CD14-positive monocyte (primary cell): Measurements from ENCODE around the gene CTNNA3. TPM values are rescaled to one million over a fixed set of nuclear protein-coding genes. Genes with fewer than 3 reads are reported as not detected.

Experiments
- DNase-seq, 3 donors: peaks; one replicate each; pipeline ENCODE4 v3.0.0-alpha.2; 2011 to 2022
- H2AFZ ChIP-seq: 2 replicates; pipeline ENCODE4 v1.6.0; 2012; ENCODE audit warnings: mild to moderate bottlenecking, low read depth, low read length, inconsistent platforms; ENCODE audit not compliant: insufficient read depth, poor library complexity, severe bottlenecking
- H3K27ac ChIP-seq, 2 donors: 1 replicate in 1 of 2; 2 replicates in 1 of 2; pipeline ENCODE4 v1.5.1; 2012 to 2013; ENCODE audit warnings: low read length in 2 of 2, control low read depth in 1 of 2, inconsistent platforms in 1 of 2, low read depth in 1 of 2, mild to moderate bottlenecking in 1 of 2
- H3K27me3 ChIP-seq, 2 donors: one replicate each; pipeline versions ENCODE4 v1.6.0 to v1.6.1; 2011 to 2013; ENCODE audit warnings: low read length in 2 of 2; ENCODE audit not compliant: control insufficient read depth in 2 of 2, insufficient read depth in 2 of 2
- H3K36me3 ChIP-seq, 2 donors: replicated peaks in 1 of 2; 1 replicate in 1 of 2; 2 replicates in 1 of 2; pipeline versions ENCODE4 v1.5.1 to v1.6.1; 2012 to 2013; ENCODE audit warnings: low read length in 2 of 2, control low read depth in 1 of 2, inconsistent platforms in 1 of 2, mild to moderate bottlenecking in 1 of 2; ENCODE audit not compliant: insufficient read depth in 2 of 2, control insufficient read depth in 1 of 2
- H3K4me1 ChIP-seq, 2 donors: 1 replicate in 1 of 2; 2 replicates in 1 of 2; pipeline versions ENCODE4 v1.5.1 to v1.6.1; 2012 to 2013; ENCODE audit warnings: low read length in 2 of 2, control low read depth in 1 of 2, inconsistent platforms in 1 of 2, mild to moderate bottlenecking in 1 of 2, moderate library complexity in 1 of 2; ENCODE audit not compliant: insufficient read depth in 2 of 2, control insufficient read depth in 1 of 2
- H3K4me2 ChIP-seq: replicated peaks from 2 replicates; pipeline ENCODE3; 2012; ENCODE audit warnings: low read length, moderate library complexity, mild to moderate bottlenecking; ENCODE audit not compliant: poor library complexity, severe bottlenecking; ENCODE audit errors: extremely low read depth
- H3K4me3 ChIP-seq, 3 experiments: fragments of 200-600 bp in 1 of 3; sonication (generic) in 1 of 3; replicated peaks in 1 of 3; 1 replicate in 2 of 3; 2 replicates in 1 of 3; pipeline ENCODE4 v1.5.1; 2011 to 2013; ENCODE audit warnings: low read length in 3 of 3, mild to moderate bottlenecking in 3 of 3, control low read depth in 2 of 3, low read depth in 2 of 3, inconsistent platforms in 1 of 3, moderate library complexity in 1 of 3
- H3K79me2 ChIP-seq: 2 replicates; pipeline ENCODE4 v1.6.0; 2012; ENCODE audit warnings: mild to moderate bottlenecking, control low read depth, inconsistent platforms, low read length, moderate library complexity; ENCODE audit not compliant: insufficient read depth
- H3K9ac ChIP-seq: 2 replicates; pipeline ENCODE4 v1.6.0; 2017; ENCODE audit warnings: low read length, mild to moderate bottlenecking; ENCODE audit not compliant: insufficient read depth, poor library complexity, severe bottlenecking
- H3K9me3 ChIP-seq, 2 donors: replicated peaks in 1 of 2; 1 replicate in 1 of 2; 2 replicates in 1 of 2; pipeline versions ENCODE4 v1.5.1 to v1.6.1; 2012 to 2013; ENCODE audit warnings: low read length in 2 of 2, control low read depth in 1 of 2; ENCODE audit not compliant: control insufficient read depth in 1 of 2, insufficient read depth in 1 of 2
- H4K20me1 ChIP-seq: 2 replicates; pipeline ENCODE4 v1.6.0; 2012; ENCODE audit warnings: mild to moderate bottlenecking, low read length, control low read depth, moderate library complexity; ENCODE audit not compliant: insufficient read depth
- H3K27ac Mint-ChIP-seq, 7 donors: one replicate each; pipeline ENCODE4 v1.8.0; 2020; ENCODE audit warnings: mild to moderate bottlenecking in 7 of 7, mixed read lengths in 7 of 7, moderate library complexity in 6 of 7, inconsistent platforms in 2 of 7
- H3K27me3 Mint-ChIP-seq, 3 donors: one replicate each; pipeline ENCODE4 v1.8.0; 2021 to 2022; ENCODE audit warnings: low read depth in 3 of 3, mild to moderate bottlenecking in 3 of 3, mixed read lengths in 3 of 3, moderate library complexity in 3 of 3, inconsistent platforms in 1 of 3
- H3K36me3 Mint-ChIP-seq, 2 donors: one replicate each; pipeline ENCODE4 v1.8.0; 2020; ENCODE audit warnings: mixed read lengths in 2 of 2, inconsistent platforms in 1 of 2, mild to moderate bottlenecking in 1 of 2
- H3K4me1 Mint-ChIP-seq: one replicate; pipeline ENCODE4 v1.8.0; 2020; ENCODE audit warnings: mild to moderate bottlenecking, mixed read lengths
- H3K4me3 Mint-ChIP-seq, 2 donors: one replicate each; pipeline ENCODE4 v1.8.0; 2020; ENCODE audit warnings: mild to moderate bottlenecking in 2 of 2, mixed read lengths in 2 of 2, moderate library complexity in 1 of 2
- H3K9me3 Mint-ChIP-seq, 7 donors: one replicate each; pipeline ENCODE4 v1.8.0; 2020 to 2022; ENCODE audit warnings: mixed read lengths in 7 of 7, mild to moderate bottlenecking in 6 of 7, moderate library complexity in 6 of 7, inconsistent platforms in 2 of 7
- WGBS: methylation state at CpG from one replicate; pipeline ENCODE4 v1.1.5; 2013; ENCODE audit warnings: missing lambda C conversion rate; ENCODE audit not compliant: insufficient coverage; 5-methylcytosine and 5-hydroxymethylcytosine counted together
- intact Hi-C, 2 donors: fragments of 100-400 bp; cut with micrococcal nuclease; formaldehyde crosslinking; loops; one replicate each; pipeline versions ENCODE4 v1.15.0 to v1.15.1; 2023
- polyA plus RNA-seq, 3 donors: library from polyadenylated mRNA; depleted of rRNA in 1 of 3; unstranded in 2 of 3; stranded (reverse) in 1 of 3; fragments of 300-500 nt in 2 of 3; fragments of >200 nt in 1 of 3; fragmentation: Illumina TruSeq in 2 of 3; gene quantifications; 1 replicate in 2 of 3; 2 replicates in 1 of 3; pipeline ENCODE4 v1.2.3, GENCODE V29; 2012 to 2021
- TF ChIP-seq, protein P1 (sequence below): fragments of 200-600 bp; IDR thresholded peaks from one replicate; pipeline ENCODE4 v1.8.0; 2022; ENCODE audit warnings: antibody characterized with exemption, mild to moderate bottlenecking

The CTNNA3 gene
- polyA plus RNA-seq, 3 donors: not detected

DNA sequence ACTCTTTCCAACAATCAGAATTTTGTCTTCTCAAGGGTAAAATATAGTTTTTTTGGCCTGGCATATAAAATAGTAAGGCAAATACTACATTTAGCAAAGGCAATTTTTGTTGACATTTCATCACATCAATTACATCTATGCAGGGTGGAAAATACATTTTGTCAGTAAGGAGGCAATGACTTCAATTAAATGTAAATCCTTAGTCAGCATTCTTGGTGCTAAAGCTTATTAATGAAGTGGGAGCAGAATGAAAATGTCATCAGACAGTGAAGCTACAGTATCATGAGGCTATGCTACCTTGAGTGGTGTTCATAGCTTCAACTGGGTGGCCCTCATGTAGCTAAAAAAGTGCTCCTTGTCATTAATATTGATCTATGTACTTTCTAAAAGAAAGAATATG lies 761.3 kb downstream of the CTNNA3 start:
- DNase-seq: no peak
- Histone ChIP-seq H3K27me3 (peaks cover 0 to 3% of the 10 kb centered on the region in 2 donors), H3K4me2 (no peak overlapping the region), H2AFZ (no peak overlapping the region), H3K27ac (no peak overlapping the region), H4K20me1 (no peaks in the 10 kb centered on the region), H3K4me1 (no peaks in the 10 kb centered on the region), H3K9ac (no peak overlapping the region), H3K4me3 (no peak overlapping the region), H3K9me3 (no peaks in the 10 kb centered on the region), H3K36me3 (no peaks in the 10 kb centered on the region), H3K79me2 (no peaks in the 10 kb centered on the region)
- Mint-ChIP-seq H3K36me3 (no peaks in the 10 kb centered on the region), H3K27me3 (peaks cover 0 to 3% (median 0%) of the 10 kb centered on the region in 3 donors), H3K4me1 (no peaks in the 10 kb centered on the region), H3K9me3 (no peaks in the 10 kb centered on the region), H3K4me3 (no peak overlapping the region), H3K27ac (no peak overlapping the region)
- intact Hi-C loops: no loop called here
- TF ChIP-seq, protein P1, sequence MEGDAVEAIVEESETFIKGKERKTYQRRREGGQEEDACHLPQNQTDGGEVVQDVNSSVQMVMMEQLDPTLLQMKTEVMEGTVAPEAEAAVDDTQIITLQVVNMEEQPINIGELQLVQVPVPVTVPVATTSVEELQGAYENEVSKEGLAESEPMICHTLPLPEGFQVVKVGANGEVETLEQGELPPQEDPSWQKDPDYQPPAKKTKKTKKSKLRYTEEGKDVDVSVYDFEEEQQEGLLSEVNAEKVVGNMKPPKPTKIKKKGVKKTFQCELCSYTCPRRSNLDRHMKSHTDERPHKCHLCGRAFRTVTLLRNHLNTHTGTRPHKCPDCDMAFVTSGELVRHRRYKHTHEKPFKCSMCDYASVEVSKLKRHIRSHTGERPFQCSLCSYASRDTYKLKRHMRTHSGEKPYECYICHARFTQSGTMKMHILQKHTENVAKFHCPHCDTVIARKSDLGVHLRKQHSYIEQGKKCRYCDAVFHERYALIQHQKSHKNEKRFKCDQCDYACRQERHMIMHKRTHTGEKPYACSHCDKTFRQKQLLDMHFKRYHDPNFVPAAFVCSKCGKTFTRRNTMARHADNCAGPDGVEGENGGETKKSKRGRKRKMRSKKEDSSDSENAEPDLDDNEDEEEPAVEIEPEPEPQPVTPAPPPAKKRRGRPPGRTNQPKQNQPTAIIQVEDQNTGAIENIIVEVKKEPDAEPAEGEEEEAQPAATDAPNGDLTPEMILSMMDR: no peak

DNA sequence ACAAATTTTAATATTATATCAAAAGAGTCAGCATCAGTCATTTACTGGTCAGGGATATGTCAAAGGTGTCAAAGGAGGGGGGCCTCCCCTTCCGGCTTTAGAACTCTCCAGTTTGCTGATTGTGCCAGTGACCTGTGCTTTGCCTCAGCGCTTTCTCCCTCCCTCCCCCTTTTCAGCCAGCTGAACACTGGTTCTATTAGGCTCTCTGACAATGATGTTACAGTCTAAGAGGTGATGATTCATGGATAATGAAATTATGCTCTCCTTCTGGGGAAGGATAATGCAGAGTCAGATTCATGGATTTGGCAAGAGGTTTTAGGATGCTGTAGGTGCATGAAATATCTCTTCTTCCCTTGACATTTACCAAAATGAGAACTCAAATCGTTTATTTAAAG lies 764.0 kb downstream of the CTNNA3 start:
- H3K27ac Mint-ChIP-seq: no peak overlapping the region
- H3K4me1 ChIP-seq: no peaks in the 10 kb centered on the region
- H3K4me3 ChIP-seq: no peak overlapping the region
- no peaks in the 10 kb centered on the region for H3K36me3 ChIP-seq
- H3K9ac ChIP-seq: no peak overlapping the region
- H3K4me1 Mint-ChIP-seq: no peaks in the 10 kb centered on the region
- H3K9me3 ChIP-seq: peaks cover 0 to 3% of the 10 kb centered on the region in 2 donors
- H3K27ac ChIP-seq: no peak overlapping the region
- no peak overlapping the region for H2AFZ ChIP-seq
- WGBS: no CpG with 5 or more reads among the region's 3 CpGs
- no peaks in the 10 kb centered on the region for H3K9me3 Mint-ChIP-seq
- no peak for DNase-seq
- peaks cover 23 to 30% of the 10 kb centered on the region in 2 donors for H3K27me3 ChIP-seq
- no peaks in the 10 kb centered on the region for H3K79me2 ChIP-seq
- intact Hi-C loops: no loop called here
- TF ChIP-seq, protein P1: no peak
- H3K4me2 ChIP-seq: no peak overlapping the region
- H4K20me1 ChIP-seq: no peaks in the 10 kb centered on the region
- H3K4me3 Mint-ChIP-seq: no peak overlapping the region
- no peaks in the 10 kb centered on the region for H3K36me3 Mint-ChIP-seq
- peaks cover 19 to 24% (median 23%) of the 10 kb centered on the region in 3 donors for H3K27me3 Mint-ChIP-seq
